ENCODE results near the gene SLAMF9.

The SLAMF9 gene

GRCh38 chr1:159953536-159954515 is at the start of gene SLAMF9:
SLAMF9 (minus strand) TSS chr1:159954237; CDS start chr1:159954137, 100 bp downstream.
- no peak for TF ChIP-seq CTCF (conservative IDR thresholded peaks at IDR 0.05)
- no peak within 1 kb of the TSS for H3K27ac ChIP-seq

- H3K27ac ChIP-seq = no peak overlapping the region
- TF ChIP-seq CTCF (conservative IDR thresholded peaks at IDR 0.05) = no peak
Observed at GRCh38 chr1:160001440-160001839, 47.4 kb upstream of the SLAMF9 start.

- TF ChIP-seq CTCF (conservative IDR thresholded peaks at IDR 0.05) = no peak
- H3K27ac ChIP-seq = no peak overlapping the region
Observed at GRCh38 chr1:159999204-159999603, 45.2 kb upstream of the SLAMF9 start.

GRCh38 chr1:159996653-159997052 is 42.6 kb upstream of the SLAMF9 start:
- H3K27ac ChIP-seq = no peak overlapping the region
- no peak for TF ChIP-seq CTCF (conservative IDR thresholded peaks at IDR 0.05)

GRCh38 chr1:159994896-159995295 is 40.9 kb upstream of the SLAMF9 start:
- TF ChIP-seq CTCF (conservative IDR thresholded peaks at IDR 0.05) = no peak
- H3K27ac ChIP-seq = no peak overlapping the region

GRCh38 chr1:159993911-159994310 is 39.9 kb upstream of the SLAMF9 start:
- no peak for TF ChIP-seq CTCF (conservative IDR thresholded peaks at IDR 0.05)
- no peak overlapping the region for H3K27ac ChIP-seq

- H3K27ac ChIP-seq = no peak overlapping the region
- TF ChIP-seq CTCF (conservative IDR thresholded peaks at IDR 0.05) = no peak
Observed at GRCh38 chr1:159992161-159992560, 38.1 kb upstream of the SLAMF9 start.

All from VCaP (cell line).